ENCODE measurements around the gene ARHGEF19.

GRCh38 chr1:16196874-16197273, 15.6 kb downstream of the ARHGEF19 start:
- TF ChIP-seq ARNTL (CRISPR knock-in tag; IDR thresholded peaks at IDR 0.05; ENCODE audit: borderline replicate concordance, low read depth) (no peak), CREB5 (CRISPR knock-in tag; IDR thresholded peaks at IDR 0.05; ENCODE audit: low read depth) (no peak), CSRNP3 (CRISPR knock-in tag; IDR thresholded peaks at IDR 0.05) (no peak), ISL1 (CRISPR knock-in tag; IDR thresholded peaks at IDR 0.05) (no peak), BACH2 (CRISPR knock-in tag; IDR thresholded peaks at IDR 0.05; ENCODE audit: borderline replicate concordance) (no peak), PATZ1 (CRISPR knock-in tag; IDR thresholded peaks at IDR 0.05; ENCODE audit: borderline replicate concordance) (no peak), ZFP30 (CRISPR knock-in tag; IDR thresholded peaks at IDR 0.05) (no peak), POU6F1 (CRISPR knock-in tag; IDR thresholded peaks at IDR 0.05; ENCODE audit: borderline replicate concordance, low read depth) (no peak)
